HG03108 (cell line): ENCODE measurements around the gene PRICKLE3.

Experiments used
- ATAC-seq: cut with Tn5 transposase; IDR thresholded peaks from one replicate; pipeline ENCODE4 v1.9.1; 2021; ENCODE audit warnings: moderate library complexity; ENCODE audit not compliant: unreplicated experiment

The PRICKLE3 gene

DNA sequence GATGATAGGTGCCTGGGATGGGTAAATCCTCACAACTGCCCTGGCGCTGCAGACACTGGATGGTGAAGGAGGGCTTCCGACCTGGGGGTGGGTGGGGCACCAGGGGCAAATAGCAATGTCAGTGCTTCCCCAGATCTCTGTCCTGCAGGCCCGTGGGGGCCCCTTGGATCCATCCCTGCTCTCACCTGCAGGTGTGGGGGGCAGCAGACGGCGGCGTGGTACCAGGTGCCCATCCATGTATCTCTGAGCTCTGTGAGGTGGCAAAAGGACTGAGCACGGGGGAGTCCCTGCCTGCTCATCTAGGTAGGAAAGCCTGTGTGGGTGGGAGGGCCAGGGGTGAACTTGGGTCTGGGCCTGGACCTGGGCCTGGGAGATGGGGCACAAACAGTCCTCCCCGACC lies 20.4 kb upstream of the PRICKLE3 start:
- no peak for ATAC-seq

DNA sequence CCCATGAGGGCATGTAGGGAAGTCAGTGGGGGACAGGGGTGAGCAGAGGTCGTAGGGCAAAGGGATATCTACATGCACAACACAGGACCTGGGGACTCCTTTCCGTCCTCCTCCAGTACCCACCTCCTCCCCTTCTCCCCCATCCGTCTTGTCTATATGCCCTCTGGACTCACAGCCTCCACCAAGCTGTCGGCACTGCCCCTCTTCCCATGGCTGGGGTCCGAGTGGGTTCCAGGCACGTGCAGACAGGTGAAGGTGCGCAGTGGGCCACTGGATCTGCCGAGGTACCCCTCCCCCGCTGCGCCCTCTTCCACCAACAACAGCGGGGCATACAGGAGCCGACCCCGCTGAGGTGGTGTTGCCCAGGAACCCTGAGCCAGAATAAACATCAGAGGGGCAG lies 19.3 kb upstream of the PRICKLE3 start:
- ATAC-seq = no peak

DNA sequence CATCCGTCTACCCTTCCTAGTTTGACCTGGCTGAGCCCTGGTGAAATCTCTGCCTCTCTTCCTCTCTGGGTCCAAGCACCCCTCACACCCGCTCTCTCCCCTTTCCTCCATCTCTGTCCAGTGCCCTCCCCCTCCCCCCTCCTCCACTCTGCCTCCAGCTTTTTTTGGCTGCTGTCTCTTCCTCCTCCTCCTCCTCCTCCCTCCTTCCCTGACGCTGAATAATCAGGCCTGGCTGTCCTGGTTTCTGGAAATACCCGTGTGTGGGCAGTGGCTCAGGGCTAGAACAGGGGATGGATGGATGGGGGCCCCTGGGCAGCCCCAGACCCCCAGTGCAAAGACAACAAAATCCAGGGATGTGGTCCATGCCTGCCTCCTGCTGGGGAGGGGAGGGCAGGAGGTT lies 18.5 kb upstream of the PRICKLE3 start:
- ATAC-seq = no peak

DNA sequence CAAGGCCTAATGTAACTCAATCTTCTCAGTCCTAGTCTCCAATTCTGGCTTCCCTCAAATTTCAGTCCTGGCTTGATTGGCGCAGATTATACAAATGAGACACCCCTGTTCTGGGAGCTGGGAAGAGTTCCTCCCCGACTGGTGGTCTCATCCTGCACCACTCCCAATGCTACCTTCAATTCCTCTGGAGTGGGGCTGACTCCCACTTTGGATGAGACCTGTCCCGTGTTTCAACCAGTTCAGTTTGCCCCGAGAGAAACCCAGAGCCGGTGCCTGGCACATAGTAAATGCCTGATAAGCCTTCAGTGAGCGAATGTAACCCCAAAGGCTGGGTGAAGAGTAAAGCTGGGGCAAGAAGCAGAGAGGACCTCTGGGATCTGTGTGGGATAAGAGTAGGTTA lies 17.8 kb upstream of the PRICKLE3 start:
- no peak for ATAC-seq

DNA sequence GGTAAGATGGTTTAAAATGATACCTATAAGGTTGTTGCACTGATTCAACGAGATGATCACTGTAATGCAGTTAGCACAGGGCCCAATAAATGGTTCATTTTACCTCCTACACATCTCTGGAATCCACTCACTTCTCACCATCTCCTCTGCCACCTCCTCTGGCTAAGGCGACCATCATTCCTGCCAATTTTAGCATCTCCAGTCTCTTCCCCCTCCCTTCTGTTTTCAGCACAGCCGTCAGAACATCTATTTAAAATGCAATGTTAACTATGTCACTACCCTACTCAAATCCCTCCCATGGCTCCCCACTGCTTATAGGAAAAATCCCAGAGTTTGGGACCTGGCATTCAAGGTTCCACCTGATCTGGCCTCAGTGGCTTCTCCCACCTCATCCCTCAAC lies 17.4 kb upstream of the PRICKLE3 start:
- no peak for ATAC-seq

DNA sequence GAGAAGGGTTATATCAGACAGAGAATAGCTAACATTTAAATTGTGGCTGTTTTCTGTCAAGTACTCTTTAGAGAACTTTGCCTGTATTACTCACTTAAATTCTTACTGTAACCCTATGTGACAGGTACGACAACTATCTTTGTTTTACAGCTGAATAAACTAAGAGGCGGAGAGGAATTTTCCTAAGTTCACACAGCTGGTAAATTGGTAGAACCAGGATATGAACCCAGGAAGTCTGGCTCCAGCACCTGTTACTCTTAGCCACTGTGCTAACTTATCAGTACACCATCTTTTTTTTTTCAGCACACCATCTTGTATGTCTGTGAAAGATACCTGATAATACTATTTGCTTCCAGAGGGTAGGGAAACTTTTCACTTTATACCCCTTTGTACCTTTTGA lies 15.8 kb upstream of the PRICKLE3 start:
- no peak for ATAC-seq

DNA sequence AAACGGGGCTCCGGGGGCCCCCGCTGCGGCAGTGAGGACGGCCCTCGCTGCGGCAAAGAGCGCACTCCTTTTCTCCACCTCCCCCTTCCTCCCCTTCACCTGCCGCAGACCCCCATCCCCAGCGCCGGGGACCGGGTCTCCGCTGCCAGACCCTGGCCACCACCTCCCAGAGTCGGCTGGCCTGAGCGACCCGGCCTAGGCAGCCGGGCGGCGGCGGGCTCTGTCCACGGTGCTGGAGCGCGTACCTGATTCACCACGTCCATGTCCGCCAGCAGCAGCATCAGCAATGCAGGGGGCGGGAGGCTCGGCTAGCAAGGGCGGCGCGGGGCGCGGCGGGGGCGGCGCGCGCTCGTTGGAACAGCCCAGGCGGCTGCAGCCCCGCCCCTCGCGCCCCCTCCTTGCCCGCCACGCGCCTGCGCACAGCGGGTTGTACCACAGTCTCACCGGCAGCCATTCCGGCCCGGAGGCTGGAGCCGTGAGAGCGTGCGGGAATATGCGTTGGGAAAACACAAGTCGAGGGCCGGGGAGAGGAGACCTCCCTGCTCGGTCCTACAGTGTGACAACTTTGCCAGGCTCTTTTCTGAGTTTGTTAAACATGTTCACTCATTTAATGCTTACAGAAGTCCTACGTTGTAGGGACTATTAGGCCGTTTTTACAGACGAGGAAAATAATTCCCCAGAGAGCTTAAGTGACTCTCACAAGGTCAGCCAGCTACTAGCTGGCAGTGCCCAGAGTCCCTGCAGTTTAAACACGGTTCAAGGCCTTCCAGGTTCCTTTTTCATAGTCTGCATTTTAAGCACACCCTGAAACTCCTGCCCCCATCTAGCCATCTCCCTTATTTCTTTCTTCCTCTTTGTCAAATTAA lies 14.0 kb upstream of the PRICKLE3 start, which contains the start of gene SYP:
SYP (minus strand) TSS at position 288 of the 866 bp plus-strand sequence; CDS start at position 281, 7 bp downstream.
- ATAC-seq = peak; percentile 96

DNA sequence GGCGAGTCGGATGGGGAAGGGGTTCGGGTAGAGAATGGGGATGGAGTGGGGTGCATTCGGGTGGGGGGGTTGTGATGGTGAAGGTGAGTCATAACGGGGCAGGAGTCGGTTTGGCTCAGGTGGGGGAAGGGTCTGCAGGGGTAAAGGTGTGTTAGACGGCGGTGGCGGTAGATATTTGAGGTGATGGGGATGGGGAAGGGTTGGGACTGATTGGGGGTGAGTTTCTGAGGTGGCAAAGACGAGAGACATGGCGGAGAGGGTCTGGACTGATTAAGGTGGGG lies 13.1 kb upstream of the PRICKLE3 start:
- ATAC-seq = no peak

DNA sequence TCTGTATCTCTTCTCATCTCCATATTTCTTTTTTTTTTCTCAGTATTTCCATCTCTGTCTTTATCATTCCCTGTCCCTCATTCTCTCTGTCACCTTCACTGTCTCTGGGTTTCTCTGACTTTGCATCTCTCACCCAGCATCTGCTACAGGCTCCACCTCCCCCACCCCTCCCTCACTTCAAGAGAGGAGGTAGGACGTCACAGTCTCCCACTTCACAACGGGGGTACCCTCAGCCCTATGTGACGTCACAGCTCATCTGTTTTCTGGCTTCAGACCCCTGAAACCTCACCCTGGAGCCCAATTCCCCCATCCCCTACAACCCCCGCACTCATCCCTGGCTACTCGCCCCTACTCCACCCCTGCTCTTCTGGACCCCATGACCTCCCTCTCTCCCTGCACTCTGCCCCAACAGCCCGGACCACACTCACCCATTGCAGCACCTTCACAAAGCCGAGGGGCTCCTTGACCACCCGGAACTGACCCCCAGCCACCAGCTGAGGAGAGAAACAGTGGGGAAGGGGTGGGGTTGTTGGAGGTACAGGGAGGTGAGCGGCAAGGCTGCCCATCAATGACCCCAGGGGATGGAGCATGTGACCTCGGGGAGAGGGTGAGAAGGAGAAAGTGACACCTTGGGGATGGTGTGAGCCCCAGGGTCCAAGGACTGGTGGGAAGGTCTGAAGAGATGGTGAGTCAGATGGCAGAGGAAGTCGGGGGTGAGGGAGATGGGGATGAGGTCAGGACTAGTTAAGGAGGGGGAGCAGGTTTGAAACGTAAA lies 12.6 kb upstream of the PRICKLE3 start:
- no peak for ATAC-seq

DNA sequence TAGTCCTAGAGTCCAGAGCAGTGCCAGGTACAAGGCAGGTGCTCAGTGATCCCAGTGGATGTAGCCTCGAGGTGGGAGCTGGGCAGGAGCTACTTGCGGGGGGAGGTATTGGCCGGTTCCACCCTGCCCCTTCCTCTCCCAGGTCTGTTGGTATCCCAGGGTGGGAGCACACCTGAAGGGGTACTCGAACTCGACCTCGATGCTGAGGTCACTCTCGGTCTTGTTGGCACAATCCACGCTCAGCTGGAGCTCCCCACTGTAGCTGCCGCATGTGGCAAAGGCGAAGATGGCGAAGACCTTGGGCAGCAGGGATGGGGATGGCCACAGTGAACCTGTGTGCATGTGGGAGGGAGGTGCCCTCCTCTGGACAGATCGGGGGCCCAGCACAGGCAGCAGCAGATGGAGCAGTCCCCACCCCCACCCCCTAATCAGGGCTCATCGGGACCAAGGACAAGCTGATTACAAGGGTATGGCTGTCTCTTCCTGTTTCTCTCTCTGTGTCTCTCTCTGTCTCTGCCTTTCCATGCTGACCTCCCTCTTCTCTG lies 11.4 kb upstream of the PRICKLE3 start:
- no peak for ATAC-seq

DNA sequence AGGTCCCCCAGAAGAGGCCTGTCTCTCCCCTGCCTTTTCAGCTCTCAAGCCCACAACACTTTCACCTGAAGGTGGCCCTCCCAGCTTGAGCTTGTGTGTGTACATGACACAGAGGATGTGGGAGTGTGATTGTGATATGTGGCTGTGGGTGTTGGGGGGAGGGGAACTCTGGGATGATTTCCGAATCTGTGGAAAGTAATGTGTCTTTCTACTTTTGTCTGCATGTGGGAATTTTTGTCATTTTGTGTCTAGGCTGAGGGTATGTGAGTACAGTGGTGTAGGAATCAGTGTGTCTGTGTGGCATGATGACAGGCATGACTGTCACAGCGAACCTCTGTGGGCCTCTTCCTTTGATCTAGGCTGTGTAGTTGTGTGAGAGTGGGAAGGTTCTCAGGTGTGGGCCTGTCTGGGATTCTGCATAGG lies 7.4 kb upstream of the PRICKLE3 start:
- ATAC-seq = no peak

DNA sequence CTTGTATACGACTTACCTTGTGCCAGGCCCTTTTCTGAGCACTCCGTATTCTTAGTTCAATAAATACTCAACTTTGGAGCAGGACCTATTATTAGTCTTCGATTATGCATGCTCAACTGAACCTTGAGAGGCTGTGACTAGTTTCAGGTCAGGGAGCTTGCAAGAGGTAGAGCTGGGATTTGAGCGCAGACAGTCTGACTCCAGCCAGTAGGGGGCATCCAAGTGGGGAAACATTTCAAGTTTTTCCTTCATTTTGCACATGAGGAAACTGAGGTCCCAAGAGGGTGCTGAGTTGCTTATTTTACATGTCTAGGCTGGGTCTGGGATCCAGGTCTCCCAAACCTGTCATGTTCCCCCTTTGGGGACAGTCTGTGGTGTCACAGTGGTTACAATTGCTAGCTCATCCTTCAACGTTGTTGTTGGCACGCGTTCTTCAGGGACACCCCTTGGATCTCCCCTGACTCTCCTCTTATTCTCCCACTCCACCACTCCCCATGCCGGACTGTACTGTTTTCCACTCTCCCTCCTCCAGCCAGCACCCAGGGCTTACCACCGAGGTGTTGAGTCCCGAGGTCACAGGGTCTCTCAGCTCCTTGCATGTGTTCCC lies 6.7 kb upstream of the PRICKLE3 start:
- ATAC-seq = no peak

DNA sequence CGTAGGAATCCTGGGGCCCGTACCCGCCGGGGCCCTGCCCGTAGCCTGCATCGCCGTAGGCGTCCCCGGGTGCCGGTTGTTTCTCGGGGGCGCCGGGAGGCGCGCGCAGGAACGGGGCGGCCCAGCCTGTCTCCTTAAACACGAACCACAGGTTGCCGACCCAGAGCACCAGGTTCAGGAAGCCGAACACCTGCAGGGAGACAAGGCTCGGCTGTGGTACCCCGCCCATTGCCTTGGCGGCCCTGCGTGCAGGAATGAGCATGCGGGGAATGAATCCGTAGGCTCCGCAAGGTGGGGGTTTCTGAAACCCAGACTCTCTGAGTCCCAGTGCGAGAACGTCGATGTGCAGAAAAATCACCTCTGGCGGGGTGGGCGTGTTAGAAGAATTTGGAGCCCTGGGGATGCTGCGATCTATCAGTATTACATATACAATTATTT lies 5.4 kb upstream of the PRICKLE3 start:
- ATAC-seq = peak; percentile 8

DNA sequence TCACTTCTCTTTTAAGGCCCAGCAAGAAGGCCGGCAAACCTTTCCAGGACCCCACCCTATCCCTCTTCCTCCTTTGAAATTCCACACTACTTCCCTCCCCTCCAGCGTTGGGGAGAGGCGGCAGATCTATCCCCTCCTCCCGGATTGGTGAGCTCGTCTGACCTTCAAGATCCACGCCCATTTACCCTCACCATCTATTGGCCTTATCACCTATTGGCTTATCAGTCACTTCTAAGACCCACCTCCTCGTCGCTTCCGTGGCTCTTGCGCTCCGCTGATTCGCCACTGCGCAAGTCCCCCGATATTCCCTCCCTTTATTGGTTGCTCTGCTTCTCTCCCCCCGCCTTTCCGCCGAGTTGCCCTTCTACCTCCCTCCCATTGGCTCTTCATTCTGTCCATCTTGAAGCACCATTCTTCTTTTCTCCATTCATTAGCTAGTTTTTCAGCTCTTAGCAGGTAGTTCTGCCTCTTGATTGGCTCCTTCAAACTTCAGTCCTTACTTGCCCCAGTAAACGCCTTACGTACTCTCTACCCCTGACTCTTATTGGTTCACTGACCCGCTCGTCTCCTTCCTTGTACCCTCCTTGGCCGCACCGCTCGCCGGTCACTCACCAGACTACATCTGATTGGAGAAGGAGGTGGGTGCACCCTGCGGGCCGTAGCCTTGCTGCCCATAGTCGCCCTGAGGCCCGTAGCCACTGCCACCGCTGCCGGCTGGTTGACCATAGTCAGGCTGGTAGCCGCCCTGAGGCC lies 4.8 kb upstream of the PRICKLE3 start:
- peak; percentile 84 for ATAC-seq

DNA sequence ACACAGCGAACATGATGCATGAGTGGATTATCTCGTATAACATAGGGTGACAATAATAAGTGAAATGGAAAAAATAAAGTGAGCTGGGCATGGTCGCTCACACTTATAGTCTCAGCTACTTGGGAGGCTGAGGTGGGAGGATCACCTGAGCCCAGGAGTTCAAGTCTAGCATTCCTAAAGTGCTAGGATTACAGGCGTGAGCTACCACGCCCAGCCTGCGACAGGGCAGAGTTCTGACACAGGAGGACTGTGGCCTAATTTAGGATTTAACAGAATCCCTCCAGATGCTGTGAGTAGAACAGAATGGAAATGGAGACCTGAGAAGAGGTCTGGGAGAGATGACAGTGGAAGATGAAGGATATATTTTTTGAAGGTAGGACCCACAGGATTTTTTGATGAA lies 3.4 kb upstream of the PRICKLE3 start:
- no peak for ATAC-seq

DNA sequence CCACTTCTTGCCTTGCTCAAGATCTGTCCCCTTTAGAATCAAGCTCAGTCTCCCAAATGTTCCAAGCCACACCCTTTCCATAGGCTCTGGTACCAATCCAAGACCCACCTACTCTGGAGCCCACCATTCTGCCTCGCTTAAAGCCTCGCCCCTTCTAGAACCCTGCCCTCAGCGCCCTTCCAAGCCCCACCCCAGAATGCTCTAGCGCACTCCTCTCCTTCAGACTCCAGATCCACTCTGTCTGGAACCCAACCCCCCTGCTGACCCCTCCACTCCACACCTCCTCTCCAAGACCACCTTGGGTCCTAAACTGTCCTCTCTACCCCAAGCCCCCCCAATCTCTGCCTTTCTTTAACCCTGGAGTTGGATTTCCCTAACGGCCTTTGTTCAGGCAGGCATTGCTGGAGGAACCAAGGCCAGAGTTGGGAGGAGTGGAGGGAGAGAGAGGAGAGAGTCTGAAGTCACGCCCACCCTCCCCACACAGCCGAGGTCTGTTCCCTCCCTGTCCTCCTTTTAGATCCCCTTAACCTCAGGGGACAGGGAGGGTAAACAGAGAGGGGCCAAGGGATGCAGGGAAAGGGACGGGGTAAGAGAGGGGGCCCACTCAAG lies 2.4 kb upstream of the PRICKLE3 start:
- no peak for ATAC-seq

DNA sequence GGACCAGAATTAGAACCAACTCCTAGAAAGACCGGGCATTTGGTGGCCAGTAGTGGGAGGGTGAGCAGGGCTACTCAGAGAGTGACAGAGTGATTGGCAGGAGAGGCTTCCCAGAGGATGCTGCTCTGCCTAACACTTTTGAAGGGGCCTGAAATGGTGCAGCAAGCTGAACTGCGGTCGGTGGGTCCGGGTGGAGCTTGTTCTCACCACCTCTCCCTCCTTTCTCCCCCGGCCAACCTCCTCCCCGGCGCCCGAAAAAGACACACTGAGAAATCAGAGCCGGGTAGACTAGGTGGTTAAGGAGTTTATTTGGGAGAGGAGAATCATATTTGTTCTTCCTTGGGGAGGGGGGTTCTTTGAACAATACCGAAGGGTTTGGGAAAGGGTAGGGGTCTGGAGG lies 1.4 kb upstream of the PRICKLE3 start:
- no peak for ATAC-seq

DNA sequence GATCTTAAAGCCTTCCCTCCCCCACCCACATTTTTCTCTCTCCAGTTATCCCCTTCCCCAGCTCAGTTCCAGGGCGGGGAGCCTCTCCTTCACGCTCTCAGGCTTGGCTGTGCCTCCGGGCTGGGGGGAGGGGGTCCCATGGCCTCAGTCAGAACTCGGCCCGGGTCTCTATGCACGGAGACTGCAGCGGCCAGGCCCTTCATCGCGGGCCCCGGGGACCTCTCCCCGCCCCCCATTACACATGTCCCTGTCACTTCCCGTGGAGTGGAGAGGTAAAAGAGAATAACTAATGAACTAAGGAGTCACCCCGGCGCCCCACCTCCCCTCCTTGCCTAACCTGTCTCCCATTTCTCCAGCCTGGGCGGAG lies 838 bp upstream of the PRICKLE3 start:
- no peak for ATAC-seq

DNA sequence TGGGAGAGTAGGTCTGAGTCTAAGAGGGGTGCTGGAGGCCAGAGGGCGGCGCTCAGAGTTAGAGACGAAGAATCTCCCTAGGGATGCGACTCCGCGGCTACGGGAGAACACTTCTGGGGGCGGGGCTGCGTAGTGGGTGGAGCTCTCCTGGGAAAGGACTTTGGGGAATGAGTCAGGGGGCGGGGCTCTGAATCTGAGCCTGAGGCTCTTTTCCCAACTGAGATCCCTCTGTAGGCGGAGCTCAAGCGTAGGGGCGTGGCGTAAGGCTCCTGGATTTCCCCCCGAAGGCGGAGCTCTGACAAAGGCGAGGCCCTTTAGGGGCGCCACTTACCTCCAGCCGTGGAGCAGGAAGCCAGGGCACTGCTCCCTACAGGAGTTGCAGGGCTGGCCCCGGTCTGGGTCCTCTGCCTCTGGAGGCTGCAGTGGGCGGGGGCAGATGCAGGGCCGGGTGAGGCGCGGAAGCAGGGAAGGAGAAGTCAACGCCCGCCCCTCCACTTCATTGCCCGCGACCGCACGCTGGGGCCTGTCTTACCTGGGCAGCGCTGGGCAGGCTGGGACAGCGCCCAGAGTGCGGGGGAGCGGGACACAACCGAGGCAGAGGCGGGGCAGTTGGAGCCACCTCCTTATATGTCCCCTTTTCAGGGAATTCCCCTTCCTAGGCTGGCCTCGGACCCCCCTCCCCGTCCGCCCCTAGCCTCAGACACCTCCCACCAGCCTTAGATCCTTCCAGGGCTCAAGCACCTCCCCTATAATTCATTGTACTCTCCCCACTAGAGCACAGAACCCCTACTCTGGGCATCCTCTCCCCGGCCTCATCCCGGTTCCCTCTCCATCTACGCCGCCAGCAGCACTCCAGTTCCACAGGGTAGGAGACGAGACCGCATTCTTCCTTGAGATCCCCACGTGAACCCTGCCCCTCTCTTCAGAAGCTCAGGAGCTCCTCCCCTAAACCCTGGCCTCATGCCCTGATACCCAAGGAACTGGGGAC lies 1.6 kb downstream of the PRICKLE3 start:
- peak; percentile 42 for ATAC-seq
